HG03520 (cell line): ENCODE results near the gene SLC22A16.
"Not testable (repeated sequence)": the region's sequence is repeated elsewhere in the genome, so short reads cannot be mapped to it uniquely, and the experiment has no call there.

Experiments used
- ATAC-seq: cut with Tn5 transposase; IDR thresholded peaks from one replicate; pipeline ENCODE4 v1.9.1; 2021; ENCODE audit warnings: mild to moderate bottlenecking, moderate library complexity; ENCODE audit not compliant: unreplicated experiment

The SLC22A16 gene, protein sequence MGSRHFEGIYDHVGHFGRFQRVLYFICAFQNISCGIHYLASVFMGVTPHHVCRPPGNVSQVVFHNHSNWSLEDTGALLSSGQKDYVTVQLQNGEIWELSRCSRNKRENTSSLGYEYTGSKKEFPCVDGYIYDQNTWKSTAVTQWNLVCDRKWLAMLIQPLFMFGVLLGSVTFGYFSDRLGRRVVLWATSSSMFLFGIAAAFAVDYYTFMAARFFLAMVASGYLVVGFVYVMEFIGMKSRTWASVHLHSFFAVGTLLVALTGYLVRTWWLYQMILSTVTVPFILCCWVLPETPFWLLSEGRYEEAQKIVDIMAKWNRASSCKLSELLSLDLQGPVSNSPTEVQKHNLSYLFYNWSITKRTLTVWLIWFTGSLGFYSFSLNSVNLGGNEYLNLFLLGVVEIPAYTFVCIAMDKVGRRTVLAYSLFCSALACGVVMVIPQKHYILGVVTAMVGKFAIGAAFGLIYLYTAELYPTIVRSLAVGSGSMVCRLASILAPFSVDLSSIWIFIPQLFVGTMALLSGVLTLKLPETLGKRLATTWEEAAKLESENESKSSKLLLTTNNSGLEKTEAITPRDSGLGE

GRCh38 chr6:110476046-110476849 lies at the start of gene SLC22A16:
SLC22A16 (minus strand) TSS chr6:110476613; CDS start chr6:110476574, 39 bp downstream.
- ATAC-seq, result no peak

GRCh38 chr6:110525001-110525400 lies 48.6 kb upstream of the SLC22A16 start:
- ATAC-seq, result no peak

DNA sequence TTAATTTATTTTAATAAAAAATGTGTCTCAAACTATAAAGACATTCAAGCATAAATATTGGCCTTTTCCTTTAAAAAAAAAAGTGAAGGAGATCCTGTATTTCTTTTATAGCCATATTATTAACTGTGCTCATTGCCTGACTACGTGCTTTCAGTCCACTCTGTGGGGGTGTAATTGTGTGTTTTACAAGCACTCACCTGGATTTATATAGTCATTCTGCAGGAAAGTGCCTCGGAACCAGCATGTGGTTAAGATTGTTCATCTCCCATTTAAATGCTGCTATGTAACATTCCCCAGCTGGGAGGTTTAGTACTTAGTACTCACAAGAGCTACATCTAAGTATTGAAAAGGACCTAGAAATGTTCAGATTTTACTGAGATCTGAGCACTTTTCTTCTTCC lies 47.9 kb upstream of the SLC22A16 start:
- no peak for ATAC-seq

DNA sequence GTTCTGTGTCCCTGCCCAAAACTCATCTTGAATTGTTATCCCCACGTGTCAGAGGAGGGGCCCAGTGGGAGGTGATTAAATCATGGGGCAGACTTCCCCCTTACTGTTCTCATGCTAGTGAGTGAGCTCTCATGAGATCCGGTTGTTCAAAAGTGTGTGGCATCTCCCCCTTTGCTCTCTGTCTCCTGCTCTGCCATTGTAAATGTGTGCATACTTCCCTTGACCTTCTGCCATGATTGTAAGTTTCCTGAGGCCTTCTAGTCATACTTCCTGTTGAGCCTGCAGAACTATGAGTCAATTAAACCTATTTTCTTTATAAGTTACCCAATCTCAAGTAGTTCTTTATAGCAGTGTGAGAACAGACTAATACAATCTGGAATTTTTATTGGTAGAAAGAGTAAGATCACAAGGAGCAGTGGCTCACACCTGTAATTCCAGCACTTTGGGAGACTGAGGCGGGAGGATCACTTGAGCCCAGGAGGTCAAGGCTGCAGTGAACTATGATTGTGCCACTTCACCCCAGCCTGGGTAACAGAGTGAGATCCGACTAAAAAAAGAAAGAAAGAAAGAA lies 47.1 kb upstream of the SLC22A16 start:
- no peak for ATAC-seq

DNA sequence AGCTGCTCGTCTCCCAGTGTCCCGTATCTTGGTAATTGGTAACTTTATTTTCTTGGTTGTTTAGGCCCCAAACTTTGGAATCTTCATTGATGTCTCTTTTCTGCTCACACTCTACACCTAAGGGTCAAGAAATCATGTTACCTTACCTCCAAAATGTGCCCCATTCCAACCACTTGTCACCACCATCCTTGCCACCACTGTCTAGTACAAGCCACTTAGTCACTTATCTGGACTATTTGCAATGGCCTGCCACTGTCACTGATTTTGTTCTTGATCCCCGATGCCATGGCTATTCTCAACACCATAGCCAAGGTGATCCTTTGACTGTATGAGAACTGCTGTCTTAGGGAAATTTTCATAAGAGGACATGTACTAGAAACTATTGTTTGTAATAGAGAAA lies 46.0 kb upstream of the SLC22A16 start:
- ATAC-seq, result no peak

DNA sequence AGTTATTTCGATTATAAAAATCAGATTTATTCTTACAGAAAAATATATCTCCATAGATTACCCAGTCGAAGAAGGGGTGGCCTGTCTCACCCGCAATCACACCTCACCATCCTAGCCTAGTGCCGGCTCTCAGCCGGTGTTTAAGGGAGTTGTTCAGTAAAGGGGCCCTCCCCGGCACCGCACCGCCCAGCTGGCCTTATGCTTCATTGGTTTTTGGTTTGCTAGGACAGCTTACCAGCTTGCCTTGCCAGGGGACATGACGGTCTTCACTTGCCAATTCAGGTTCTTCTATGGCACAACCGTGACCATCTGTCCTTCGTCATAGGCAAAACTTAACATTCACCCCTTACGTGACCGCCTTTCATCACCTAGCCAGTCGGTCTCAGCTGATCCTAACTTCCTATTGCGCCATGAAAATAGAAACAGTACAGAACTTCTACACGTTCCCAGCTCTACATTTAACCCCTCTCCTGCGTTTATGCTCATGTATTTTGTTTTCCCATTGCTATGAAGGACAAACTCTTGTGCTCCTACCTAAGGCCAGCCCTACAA lies 44.7 kb upstream of the SLC22A16 start:
- ATAC-seq, result no peak

DNA sequence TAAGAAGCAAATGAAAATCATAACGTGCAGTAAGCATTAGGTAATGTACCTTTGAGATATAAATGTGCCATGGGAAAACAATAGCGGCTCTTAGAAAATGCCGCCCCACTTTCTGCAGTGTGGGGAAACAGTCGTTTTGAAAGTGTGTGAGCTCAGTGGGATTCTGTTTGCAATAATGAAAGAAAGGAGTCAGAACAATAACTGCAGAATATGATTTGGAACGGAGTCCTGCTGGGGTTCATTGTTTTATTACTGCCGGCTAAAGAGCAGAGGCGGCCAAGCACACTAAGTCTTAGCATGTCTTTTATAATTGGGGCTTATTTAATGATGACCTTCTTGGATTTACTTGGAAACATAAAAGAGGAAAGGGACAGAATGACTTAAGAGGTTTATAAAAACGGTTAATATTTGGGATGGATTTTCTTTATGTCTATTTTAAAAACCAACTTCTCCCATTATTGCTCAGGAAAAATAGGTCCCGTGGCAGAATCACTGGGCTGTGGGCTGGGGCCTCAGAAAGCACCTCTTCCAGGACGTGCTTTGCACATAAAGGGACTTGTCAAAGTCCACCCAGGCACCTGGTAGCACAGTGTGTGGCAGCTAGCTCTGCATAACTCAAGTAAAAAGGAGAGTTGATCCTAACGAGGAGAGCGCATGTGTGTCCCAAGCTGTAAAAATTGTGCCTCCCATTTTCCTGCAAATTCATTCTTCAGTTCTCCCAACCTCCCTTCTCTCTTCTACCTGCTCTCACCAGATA lies 44.0 kb upstream of the SLC22A16 start:
- no peak for ATAC-seq

DNA sequence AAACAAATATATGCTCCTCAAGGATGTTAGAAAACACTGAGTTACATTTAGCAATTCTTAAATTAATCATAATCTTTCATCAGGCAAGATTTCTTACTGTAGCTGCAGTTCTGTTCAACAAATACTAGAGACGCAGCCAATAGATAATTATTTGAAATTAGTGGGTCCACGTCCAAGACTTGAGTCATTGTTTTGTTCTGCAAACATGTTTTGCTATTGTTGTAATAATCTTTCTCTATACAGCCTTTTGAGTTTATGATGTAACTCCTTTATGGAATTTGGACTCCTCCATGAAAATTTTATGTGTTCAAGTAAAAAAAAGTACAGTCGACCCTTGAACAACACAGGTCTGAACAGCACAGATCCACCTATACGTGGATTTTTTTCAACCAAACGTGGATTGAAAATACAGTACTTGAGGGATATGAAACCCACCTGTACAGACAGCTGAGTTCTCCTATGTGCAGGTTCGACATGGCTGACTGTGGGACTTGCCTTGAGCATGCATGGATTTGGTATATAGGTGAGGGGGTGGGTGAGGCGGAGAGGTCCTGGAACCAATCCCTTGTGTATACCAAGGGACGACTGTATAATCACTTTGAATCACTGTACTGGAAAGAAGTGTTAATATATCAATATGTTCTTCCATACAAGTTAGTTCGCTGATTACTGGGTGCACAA lies 41.3 kb upstream of the SLC22A16 start:
- ATAC-seq, result no peak

- ATAC-seq, result no peak
These were observed 40.6 kb upstream of the SLC22A16 start for GRCh38 chr6:110517034-110517433.

DNA sequence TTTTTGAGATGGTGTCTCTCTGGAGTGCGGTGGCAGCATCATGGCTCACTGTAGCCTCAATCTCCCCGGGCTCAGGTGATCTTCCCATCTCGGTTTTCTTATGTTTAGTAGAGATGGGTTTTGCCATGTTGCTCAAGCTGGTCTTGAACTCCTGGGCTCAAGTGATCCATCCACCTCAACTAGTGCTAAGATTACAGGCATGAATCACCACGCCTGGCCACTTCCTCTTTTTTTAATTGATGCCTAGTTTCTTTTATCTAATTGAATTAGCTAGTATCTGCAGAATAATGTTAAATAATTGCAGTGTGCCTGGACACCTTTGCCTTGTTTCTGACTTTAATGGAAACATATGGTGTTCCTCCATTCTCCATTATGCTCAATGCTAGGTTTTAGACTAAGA lies 38.4 kb upstream of the SLC22A16 start:
- no peak for ATAC-seq

DNA sequence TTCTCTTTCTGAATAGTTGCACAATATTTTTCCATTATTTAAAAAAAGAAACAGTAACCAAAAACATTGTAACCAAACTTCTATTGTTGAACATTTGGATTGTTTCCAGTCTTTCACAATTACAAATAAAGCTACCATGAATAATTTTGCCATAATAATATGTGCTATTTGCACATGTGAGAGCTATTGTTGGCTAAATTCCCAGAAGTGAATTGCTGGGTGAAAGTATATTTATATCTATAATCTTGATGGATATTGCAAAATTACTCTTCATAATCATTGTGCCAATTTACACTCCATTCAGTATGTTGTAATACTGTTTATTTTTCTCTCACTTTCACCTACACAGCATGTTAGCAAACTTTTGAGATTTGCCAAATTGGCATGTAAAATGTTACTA lies 36.6 kb upstream of the SLC22A16 start:
- no peak for ATAC-seq

- ATAC-seq, result not testable (repeated sequence)
These were observed 36.1 kb upstream of the SLC22A16 start for GRCh38 chr6:110512549-110512948.

DNA sequence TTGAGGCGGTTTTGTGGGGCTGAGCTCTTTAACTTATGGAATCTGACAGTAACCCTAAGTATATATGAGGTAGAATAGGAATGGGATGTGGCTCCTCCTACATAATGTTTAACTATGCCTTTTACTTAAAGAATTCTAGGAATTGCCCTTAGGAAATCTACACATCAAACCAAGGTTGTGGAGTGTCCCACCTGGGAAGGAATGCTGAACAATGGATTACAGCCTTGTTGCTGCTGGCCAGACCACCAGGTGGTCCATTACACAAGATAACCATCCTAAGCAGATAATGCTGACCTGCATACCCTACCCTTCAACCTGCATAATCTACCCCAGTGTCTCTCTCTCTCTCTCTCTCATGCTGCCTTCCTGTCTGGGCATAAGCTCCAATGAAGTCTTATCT lies 35.0 kb upstream of the SLC22A16 start:
- no peak for ATAC-seq

DNA sequence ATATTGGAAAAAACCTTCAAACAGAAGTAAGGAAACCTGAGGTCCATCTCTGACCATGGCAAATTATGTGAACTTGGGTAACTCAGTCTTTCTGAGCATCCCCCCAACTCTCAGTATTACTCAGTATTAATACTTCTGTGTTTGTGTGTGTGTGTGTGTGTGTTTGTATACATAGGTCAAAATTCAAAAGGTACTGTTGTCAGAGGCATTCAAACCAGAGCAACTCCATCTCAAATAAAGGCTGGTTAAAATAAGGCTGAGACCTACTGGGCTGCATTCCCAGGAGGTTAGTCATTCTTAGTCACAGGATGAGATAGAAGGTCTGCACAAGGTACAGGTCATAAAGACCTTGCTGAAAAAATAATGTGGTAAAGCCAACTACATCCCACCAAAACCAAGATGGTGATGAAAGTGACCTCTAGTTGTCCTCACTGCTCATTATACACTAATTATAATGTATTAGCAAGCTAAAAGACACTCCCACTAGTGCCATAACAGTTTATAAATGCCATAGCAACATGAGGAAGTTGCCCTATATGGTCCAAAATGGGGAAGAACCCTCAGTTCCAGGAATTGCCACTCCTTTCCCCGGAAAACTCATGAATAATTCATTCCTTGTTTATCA lies 33.3 kb upstream of the SLC22A16 start:
- ATAC-seq, result no peak

- ATAC-seq, result not testable (repeated sequence)
These were observed 28.5 kb upstream of the SLC22A16 start for GRCh38 chr6:110504891-110505290.

GRCh38 chr6:110495949-110496348 lies 19.5 kb upstream of the SLC22A16 start:
- ATAC-seq, result no peak

- ATAC-seq, result no peak
These were observed 16.9 kb upstream of the SLC22A16 start for GRCh38 chr6:110493253-110493800.

DNA sequence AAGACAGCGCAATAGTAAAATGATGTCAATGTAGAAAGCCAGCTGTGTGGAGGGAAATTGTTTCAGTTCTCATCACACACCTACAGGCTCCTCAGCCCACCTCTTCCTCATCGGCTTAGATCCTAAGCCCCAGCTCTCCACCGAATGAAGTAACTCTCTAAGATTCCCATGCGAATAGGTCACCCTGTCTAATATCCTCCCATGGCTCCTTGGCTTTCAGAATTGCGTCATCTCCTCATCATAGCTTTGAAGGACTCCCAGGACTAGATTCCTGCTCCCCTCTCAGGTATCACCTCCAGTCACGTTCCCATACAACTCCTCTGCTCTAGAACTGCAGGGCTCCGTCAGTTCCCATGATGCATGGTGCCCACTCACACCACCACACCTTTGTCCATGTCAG lies 16.2 kb upstream of the SLC22A16 start:
- no peak for ATAC-seq
